A673 (cell line): ENCODE measurements around the gene HESX1. TPM values are rescaled to one million over a fixed set of nuclear protein-coding genes. Genes with fewer than 3 reads are reported as not detected.

ENCODE experiments used
- BruUV-seq: library from RNA; stranded (reverse); fragments of 400-500 nt; replicated peaks from 2 replicates; lab custom pipeline; 2021; lab: Mats Ljungman, UMichigan
- CTCF ChIA-PET: fragments of 300-600 bp; sonication (Branson Sonifier 250); formaldehyde crosslinking; loops from one replicate; lab custom pipeline; 2022; ENCODE audit warnings: antibody characterized with exemption; lab: Charles Lee
- POLR2A ChIA-PET: fragments of 300-600 bp; sonication (Branson Sonifier 250); formaldehyde crosslinking; loops from one replicate; lab custom pipeline; 2022; ENCODE audit warnings: antibody characterized with exemption; ENCODE audit not compliant: low non-redundant PET; lab: Charles Lee
- DNase-seq: peaks from one replicate; pipeline ENCODE4 v3.0.0-alpha.2; 2015; ENCODE audit warnings: low spot score
- H3K27ac ChIP-seq: fragments of 200-600 bp; sonication (generic); 2 replicates; pipeline ENCODE4 v1.5.1; 2016; ENCODE audit warnings: mixed run types, low read depth, mild to moderate bottlenecking, mixed read lengths, antibody characterized with exemption, low read length; ENCODE audit not compliant: poor library complexity, severe bottlenecking
- H3K27me3 ChIP-seq: fragments of 200-600 bp; sonication (generic); replicated peaks from 2 replicates; pipeline ENCODE4 v1.6.1; 2017; ENCODE audit warnings: mixed run types, low read depth, mild to moderate bottlenecking, mixed read lengths, antibody characterized with exemption, low read length; ENCODE audit not compliant: insufficient read depth, poor library complexity
- H3K36me3 ChIP-seq: fragments of 200-600 bp; sonication (generic); 2 replicates; pipeline ENCODE4 v1.6.1; 2016; ENCODE audit warnings: mixed run types, mild to moderate bottlenecking, mixed read lengths, antibody characterized with exemption, low read length; ENCODE audit not compliant: insufficient read depth, poor library complexity, severe bottlenecking
- H3K4me1 ChIP-seq: fragments of 200-600 bp; sonication (generic); 2 replicates; pipeline ENCODE4 v1.6.1; 2017; ENCODE audit warnings: mixed run types, mild to moderate bottlenecking, mixed read lengths, antibody characterized with exemption, low read length; ENCODE audit not compliant: insufficient read depth, poor library complexity, severe bottlenecking
- H3K4me3 ChIP-seq: fragments of 200-600 bp; sonication (generic); 2 replicates; pipeline ENCODE4 v1.5.1; 2016; ENCODE audit warnings: low read depth, mixed run types, mild to moderate bottlenecking, mixed read lengths, low read length; ENCODE audit not compliant: poor library complexity, severe bottlenecking
- H3K9me3 ChIP-seq: fragments of 200-600 bp; sonication (generic); 2 replicates; pipeline ENCODE4 v1.6.1; 2016; ENCODE audit warnings: mixed run types, low read depth, mild to moderate bottlenecking, mixed read lengths, antibody characterized with exemption, low read length; ENCODE audit not compliant: poor library complexity, severe bottlenecking
- CTCF ChIP-seq: fragments of 300-800, 200-600 bp; sonication (generic); conservative IDR thresholded peaks from 2 replicates; pipeline ENCODE4 v1.5.1; 2017; ENCODE audit warnings: low read depth, mild to moderate bottlenecking, antibody characterized with exemption, low read length, moderate library complexity, mixed read lengths
- EZH2 ChIP-seq: fragments of 200-600 bp; sonication (generic); IDR thresholded peaks from 2 replicates; pipeline ENCODE4 v1.6.1; 2017; ENCODE audit warnings: borderline replicate concordance, low read depth, mild to moderate bottlenecking, mixed read lengths, antibody characterized with exemption, low read length; ENCODE audit not compliant: poor library complexity, severe bottlenecking
- intact Hi-C: fragments of 100-400 bp; cut with micrococcal nuclease; formaldehyde crosslinking; loops from one replicate; pipeline ENCODE4 v1.10.0; 2022; ENCODE audit not compliant: unreplicated experiment
- total RNA-seq: library from RNA; stranded (reverse); gene quantifications from 2 replicates; pipeline ENCODE4 v1.2.3, GENCODE V29; 2021

The HESX1 gene
- total RNA-seq, 1 experiment from 2014 or later = not detected

GRCh38 chr3:57163751-57164150, 36.0 kb downstream of the HESX1 start:
- CTCF ChIA-PET = no interaction called here
- DNase-seq = no peak
- Histone ChIP-seq H3K4me3 (no peak overlapping the region), H3K36me3 (no peaks in the 10 kb centered on the region), H3K27me3 (peaks cover 4% of the 10 kb centered on the region), H3K9me3 (no peaks in the 10 kb centered on the region), H3K4me1 (peaks cover 21% of the 10 kb centered on the region), H3K27ac (no peak overlapping the region)
- POLR2A ChIA-PET = interaction anchor here (0.7 kb wide), 1 partner anchor 214 kb away, joined by 16 read pairs; no protein-coding TSS in a partner anchor
- intact Hi-C loops = no loop called here
- no TSS peak for BruUV-seq
- TF ChIP-seq EZH2 (no peak), CTCF (no peak)

DNA sequence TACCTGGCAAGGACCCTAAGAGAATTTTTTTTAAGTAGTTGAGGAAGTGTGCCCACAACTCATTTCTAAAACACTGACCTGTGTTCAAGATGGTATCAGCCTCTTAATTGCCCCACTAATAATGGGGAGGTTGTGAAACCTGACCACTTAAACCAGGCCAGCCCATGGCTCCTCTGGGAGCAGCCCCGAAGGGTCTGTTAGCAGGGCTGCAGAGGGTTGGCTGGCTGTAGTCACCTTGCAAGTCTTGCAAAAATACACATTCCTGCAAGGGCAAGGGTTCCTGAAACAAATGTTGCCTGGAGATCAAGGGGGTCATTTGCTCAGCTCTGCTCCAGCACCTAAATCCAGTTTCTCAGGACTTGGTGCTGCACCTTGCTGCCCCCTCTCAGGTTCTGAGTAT, 37.9 kb downstream of the HESX1 start:
- H3K27me3 ChIP-seq = peaks cover 4% of the 10 kb centered on the region
- intact Hi-C loops = no loop called here
- no peak for TF ChIP-seq CTCF
- no peak for TF ChIP-seq EZH2
- POLR2A ChIA-PET = no interaction called here
- H3K4me1 ChIP-seq = peaks cover 35% of the 10 kb centered on the region
- no peaks in the 10 kb centered on the region for H3K9me3 ChIP-seq
- no peak overlapping the region for H3K4me3 ChIP-seq
- CTCF ChIA-PET = no interaction called here
- no peaks in the 10 kb centered on the region for H3K36me3 ChIP-seq
- no peak for DNase-seq
- BruUV-seq = no TSS peak
- H3K27ac ChIP-seq = no peak overlapping the region

GRCh38 chr3:57160765-57161538, 38.8 kb downstream of the HESX1 start:
- DNase-seq = peak; percentile 5
- Histone ChIP-seq H3K27me3 (peaks cover 4% of the 10 kb centered on the region), H3K4me1 (peaks cover 35% of the 10 kb centered on the region), H3K27ac (no peak overlapping the region), H3K9me3 (no peaks in the 10 kb centered on the region), H3K36me3 (no peaks in the 10 kb centered on the region), H3K4me3 (no peak overlapping the region)
- ChIA-PET CTCF (no interaction called here), POLR2A (no interaction called here)
- intact Hi-C loops = no loop called here
- no TSS peak for BruUV-seq
- TF ChIP-seq CTCF = no peak
